GM10847 (cell line): ENCODE data around the gene VPS4A.

Experiments used
- POLR2A ChIP-seq: IDR thresholded peaks from 2 replicates; pipeline ENCODE4 v1.6.1; 2011; ENCODE audit not compliant: insufficient read length; ENCODE audit errors: extremely low read depth

The VPS4A gene

DNA sequence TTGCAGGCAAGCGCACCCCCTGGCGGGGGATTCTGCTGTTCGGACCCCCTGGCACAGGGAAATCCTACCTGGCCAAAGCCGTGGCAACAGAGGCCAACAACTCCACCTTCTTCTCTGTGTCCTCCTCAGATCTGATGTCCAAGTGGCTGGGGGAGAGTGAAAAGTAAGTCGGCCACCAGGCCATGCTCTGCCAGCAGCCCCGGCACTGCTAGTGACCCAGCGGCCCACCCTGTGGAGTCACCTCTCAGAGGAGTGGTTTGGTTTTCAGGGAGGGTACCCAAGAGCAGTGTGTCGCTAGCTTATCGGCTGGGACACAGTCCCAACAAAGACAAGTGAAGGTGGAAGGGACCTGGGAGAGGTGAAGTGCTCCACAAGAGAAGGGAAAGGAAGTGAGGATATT lies 8.2 kb downstream of the VPS4A start:
- no peak for TF ChIP-seq POLR2A

DNA sequence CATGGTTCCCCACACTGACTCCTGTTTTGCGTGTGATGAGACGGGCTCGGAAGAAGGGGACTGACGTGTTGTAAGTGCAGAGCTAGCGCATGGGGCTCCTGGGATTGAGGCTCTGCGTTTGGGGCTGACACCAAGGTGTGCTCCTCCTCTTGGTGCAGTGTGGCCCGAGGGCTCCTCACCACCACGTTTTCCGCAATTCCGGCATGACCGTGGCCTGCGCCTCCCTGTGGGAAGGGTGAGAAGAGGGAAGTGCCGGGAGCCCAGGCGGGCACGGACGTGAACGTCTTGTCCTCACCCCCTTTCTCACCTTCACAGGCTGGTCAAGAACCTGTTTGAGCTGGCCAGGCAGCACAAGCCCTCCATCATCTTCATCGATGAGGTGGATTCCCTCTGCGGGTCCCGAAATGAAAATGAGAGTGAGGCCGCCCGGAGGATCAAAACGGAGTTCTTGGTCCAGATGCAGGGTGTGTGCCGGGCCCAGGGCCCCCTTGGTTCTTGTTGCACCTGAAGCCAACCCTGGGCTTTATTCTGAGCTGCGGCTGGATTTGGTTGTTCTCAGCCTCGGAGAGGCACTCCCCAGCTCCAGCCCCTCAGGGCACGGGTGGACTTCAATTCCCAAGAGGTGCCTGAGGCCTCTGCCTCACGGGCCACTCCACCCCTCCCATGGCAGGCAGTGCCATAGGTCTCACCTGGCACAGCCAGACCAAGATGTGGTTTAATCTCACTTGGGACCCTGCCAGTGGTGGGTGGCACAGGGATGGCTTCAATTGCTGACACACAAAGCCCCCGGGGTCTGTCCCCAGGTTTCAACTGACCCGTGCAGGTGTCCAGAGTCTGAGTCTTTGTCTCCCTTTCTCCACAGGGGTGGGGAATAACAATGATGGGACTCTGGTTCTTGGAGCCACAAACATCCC lies 8.9 kb downstream of the VPS4A start:
- TF ChIP-seq POLR2A: no peak

- no peak for TF ChIP-seq POLR2A
Measured at GRCh38 chr16:69320740-69321073, 9.6 kb downstream of the VPS4A start.

GRCh38 chr16:69321080-69321479 lies 9.9 kb downstream of the VPS4A start:
- TF ChIP-seq POLR2A: no peak

DNA sequence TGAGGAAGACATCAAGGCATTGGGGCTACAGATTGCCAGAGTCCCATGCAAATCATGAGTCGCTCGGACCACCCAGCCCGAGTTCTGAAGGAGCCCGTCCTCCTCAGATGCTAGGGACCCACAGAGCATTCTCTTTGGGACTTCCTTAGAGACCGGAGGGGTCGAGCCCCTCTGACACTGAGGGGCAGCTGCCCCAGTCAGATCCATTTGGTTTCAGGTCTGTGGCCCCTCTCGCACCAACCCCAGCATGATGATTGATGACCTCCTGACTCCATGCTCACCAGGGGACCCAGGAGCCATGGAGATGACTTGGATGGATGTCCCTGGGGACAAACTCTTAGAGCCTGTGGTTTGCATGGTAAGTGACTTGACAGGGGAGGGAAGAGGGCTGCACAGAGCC lies 11.2 kb downstream of the VPS4A start:
- no peak for TF ChIP-seq POLR2A

DNA sequence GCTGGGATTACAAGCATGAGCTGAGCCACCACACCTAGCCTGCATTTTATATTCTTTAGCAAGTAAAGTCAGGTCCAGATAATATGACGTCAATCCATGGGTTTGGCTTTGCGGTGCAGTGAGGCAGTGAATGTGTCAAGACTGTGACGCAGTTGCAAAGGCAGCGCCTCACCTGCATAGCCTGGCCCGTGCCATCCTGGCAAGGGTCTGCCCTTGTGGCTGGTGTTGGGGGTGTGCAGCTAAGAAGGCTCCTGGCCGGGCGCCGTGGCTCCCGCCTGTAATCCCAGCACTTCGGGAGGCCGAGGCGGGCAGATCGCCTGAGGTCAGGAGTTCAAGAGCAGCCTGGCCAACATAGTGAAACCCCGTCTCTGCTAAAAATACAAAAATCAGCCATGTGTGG lies 12.3 kb downstream of the VPS4A start:
- TF ChIP-seq POLR2A: no peak

DNA sequence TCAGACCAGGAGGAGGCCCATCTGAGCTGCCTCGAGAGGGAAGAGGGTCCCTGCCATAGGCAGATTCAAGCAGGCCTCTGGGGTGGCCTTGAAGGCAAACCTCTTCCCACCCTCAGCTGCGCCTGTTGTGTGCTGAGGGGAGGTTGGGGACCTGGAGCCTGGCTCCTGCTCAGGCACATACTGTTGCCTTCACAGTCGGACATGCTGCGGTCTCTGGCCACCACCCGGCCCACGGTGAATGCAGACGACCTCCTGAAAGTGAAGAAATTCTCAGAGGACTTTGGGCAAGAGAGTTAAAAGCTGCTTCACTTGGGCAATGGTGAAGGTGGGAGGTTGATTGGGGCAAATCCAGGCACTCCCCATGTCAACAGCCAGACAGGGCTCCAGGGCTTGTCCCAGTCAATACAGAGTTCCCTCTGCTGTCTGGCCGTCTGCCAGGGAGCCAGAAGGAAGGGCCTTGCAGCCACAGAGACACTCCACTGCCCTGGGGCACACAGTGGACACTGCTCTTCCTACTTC lies 12.9 kb downstream of the VPS4A start:
- no peak for TF ChIP-seq POLR2A

GRCh38 chr16:69324585-69325253 lies 13.6 kb downstream of the VPS4A start:
- TF ChIP-seq POLR2A: no peak

- TF ChIP-seq POLR2A: no peak
Measured at GRCh38 chr16:69325784-69326171, 14.6 kb downstream of the VPS4A start.

DNA sequence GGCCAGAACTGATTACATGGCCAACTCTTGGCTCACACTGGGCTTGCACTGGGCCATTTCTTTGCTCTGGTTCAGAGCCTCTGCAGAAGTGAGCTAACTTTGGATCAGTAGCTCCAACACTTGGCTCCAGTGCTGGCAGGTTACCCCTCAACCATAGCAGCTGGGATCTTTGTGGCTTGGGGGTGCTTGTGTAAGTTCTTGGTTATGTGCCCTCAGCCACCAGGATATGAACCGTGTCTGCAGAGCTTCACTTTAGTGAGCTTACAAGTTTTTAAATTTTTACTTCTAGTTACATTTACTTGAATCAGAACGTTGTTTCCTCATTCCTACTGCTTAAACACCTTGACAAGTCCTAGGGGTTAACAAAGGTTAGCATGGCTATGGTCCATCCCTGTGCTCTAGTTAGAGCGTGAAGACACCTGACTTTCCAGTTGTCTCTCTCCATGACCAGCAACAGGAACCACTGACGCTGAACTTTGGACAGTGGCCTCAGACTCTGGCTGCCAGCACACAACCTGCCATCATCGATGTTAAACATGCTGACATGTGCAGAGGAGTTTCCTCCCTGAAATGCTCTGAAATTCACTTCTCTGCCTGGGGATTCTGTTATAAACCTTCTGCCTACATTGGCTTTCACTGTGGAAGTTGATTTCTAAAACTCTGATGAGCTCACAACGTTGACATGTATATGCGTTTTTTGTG lies 15.2 kb downstream of the VPS4A start:
- TF ChIP-seq POLR2A: no peak

DNA sequence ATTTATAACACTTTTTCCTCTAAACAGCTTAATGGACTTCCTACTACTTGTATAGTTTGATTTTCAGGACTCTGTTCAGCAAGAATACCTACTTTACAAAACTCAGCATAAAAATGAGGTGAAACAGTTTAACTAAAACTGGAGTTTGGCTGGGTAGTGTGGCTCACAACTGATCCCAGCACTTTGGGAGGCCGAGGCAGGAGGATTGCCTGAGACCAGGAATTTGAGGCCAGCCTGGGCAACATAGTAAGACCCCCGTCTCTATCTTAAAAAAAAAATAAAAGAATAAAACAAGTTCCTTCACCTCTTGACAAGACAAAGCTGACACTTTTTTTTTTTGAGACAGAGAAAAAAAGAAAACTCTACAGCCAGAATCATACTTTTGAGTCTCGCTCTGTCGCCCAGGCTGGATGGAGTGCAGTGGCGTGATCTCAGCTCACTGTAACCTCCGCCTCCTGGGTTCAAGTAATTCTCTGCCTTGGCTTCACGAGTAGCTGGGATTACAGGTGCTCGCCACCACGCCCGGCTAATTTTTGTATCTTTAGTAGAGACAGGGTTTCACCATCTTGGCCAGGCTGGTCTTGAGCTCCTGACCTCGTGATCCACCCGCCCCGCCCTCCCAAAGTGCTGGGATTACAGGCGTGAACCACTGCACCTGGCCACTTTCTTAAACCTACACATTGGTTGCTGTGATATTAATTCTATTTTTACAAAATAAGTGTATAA lies 16.6 kb downstream of the VPS4A start:
- TF ChIP-seq POLR2A: no peak

DNA sequence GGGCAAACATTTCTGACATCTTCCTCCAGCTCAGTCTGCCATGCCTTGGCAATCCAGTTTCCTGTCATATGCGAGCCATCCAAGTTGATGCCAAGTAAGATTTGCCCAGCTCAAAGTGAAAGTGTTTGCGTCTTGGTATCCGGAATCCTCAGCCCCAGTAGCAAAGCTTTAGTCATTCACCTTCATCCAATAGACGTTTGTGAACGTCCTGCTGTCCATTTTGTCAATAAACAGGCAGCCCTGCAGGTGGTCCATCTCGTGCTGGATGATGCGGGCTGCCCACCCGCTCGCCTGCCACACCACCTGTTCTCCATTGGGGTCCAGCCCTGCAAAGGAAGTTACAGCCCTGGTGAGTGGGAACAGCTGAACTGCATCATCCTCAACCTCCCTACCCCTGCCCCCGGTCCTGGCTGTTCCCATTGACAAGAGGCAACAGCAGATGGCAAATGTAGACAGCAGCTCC lies 17.7 kb downstream of the VPS4A start:
- no peak for TF ChIP-seq POLR2A

DNA sequence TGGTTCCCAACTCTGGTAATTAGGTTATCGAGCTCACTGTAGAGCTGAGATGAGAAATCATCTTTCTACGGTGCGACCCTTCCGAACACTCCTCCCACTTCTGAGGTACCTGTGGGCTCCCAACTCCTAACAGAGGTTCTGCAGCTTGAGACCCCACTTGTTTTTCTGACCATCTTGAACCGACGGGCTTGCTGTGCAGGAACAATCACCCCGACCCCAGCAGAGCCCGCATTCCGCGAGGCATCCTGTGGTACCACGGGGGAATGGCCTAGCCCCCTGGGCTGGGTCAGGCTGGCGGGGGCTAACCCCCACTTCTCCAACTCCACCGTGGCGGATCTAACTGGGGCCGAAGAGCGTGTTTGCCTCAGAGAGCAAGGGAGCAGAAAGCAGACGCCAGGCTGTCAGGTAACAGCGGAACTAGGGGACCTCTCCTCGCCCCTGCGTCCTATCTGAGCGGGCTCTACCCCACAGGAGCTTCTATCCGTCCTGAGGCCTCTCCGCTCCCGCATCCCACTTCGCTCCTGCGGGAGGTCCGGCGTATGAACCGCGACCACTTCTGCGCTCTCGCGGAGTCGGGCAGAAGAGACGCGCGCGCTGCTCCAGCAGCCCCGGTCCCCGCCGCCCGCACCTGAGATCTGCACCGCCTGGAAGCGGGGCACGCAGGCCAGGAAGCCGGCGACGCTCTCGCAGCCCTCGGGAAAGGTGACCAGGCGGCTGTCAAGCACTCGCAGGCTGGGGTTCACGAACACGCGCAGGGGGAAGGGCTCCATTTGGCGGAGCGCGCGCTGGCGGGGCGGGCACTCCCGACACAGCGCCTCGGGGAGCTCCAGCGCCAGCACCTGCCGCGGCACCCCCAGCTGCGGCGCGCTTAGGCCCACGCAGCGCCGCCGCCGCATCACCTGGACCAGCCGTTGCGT lies 18.5 kb downstream of the VPS4A start:
- TF ChIP-seq POLR2A: no peak
